Measurements from ENCODE around the gene CASP7. TPM values are rescaled to one million over a fixed set of nuclear protein-coding genes. Genes with fewer than 3 reads are reported as not detected.

Gene CASP7
- total and polyA plus RNA-seq, 12 donors, result 5.6 to 22.3 (median 7.8) TPM

DNA sequence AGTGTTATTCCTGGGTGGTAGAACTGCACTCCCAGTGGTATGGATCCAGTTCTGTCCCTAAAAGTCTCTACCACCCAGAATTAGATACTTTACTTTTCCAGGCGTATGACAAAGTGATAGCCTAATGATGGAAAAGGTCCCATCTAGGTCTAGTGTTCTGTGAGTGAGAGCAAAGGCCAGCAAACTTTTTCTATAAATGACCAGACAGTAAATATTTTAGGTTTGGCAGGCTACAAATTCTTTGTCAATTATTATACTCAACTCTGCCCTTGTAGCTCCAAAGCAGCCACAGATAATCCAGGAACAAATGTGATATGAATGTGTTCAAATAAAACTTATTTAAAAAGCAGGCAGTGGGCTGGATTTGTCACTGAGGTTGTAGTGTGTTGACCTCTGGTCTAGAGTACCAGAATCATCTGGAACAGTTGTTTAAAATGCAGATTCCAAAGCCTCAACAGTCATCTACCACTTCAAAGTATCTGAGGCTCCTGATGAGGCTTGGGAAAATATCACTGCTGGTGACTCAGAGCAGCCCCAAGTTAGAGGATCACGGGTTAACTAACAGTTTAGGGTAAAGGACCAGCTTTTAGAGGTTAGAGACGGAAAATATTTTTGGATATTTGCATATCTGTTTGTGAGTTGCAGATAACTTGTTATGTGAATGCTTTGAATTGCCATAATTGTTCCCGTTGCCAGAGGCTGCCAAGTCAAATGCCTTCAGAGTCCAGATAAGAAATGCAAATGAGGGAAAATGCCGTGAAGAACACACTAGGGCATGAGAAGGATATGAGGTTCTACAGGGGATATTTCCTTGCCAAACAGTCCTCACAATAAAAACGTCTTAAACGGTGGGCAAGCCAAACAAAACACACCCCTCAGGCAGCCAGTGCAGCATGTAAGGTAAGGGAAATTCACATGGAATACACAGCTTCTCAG is 35.3 kb upstream of the CASP7 start:
- peak; percentile 28 to 60 (median 41) for ATAC-seq
- intact Hi-C loops (cut with DNase I), result no loop called here
- Histone ChIP-seq H3K27me3 (peaks cover 0 to 7% (median 0%) of the 10 kb centered on the region in 7 donors), H3K4me3 (no peak overlapping the region), H3K36me3 (peaks cover 0 to 30% (median 0%) of the 10 kb centered on the region in 9 donors), H3K9me3 (no peaks in the 10 kb centered on the region), H3K27ac (peak overlapping the region; percentile 38 to 92 (median 77)), H3K4me1 (peaks cover 0 to 86% (median 36%) of the 10 kb centered on the region in 9 donors)
- WGBS, 2 donors, result 10 to 12% methylated on average over 7 of the region's 7 CpGs
- TF ChIP-seq, protein P1, sequence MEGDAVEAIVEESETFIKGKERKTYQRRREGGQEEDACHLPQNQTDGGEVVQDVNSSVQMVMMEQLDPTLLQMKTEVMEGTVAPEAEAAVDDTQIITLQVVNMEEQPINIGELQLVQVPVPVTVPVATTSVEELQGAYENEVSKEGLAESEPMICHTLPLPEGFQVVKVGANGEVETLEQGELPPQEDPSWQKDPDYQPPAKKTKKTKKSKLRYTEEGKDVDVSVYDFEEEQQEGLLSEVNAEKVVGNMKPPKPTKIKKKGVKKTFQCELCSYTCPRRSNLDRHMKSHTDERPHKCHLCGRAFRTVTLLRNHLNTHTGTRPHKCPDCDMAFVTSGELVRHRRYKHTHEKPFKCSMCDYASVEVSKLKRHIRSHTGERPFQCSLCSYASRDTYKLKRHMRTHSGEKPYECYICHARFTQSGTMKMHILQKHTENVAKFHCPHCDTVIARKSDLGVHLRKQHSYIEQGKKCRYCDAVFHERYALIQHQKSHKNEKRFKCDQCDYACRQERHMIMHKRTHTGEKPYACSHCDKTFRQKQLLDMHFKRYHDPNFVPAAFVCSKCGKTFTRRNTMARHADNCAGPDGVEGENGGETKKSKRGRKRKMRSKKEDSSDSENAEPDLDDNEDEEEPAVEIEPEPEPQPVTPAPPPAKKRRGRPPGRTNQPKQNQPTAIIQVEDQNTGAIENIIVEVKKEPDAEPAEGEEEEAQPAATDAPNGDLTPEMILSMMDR (IDR thresholded peaks at IDR 0.05), result no peak
- peak in 1 of 2 donors; percentile 14 for DNase-seq

DNA sequence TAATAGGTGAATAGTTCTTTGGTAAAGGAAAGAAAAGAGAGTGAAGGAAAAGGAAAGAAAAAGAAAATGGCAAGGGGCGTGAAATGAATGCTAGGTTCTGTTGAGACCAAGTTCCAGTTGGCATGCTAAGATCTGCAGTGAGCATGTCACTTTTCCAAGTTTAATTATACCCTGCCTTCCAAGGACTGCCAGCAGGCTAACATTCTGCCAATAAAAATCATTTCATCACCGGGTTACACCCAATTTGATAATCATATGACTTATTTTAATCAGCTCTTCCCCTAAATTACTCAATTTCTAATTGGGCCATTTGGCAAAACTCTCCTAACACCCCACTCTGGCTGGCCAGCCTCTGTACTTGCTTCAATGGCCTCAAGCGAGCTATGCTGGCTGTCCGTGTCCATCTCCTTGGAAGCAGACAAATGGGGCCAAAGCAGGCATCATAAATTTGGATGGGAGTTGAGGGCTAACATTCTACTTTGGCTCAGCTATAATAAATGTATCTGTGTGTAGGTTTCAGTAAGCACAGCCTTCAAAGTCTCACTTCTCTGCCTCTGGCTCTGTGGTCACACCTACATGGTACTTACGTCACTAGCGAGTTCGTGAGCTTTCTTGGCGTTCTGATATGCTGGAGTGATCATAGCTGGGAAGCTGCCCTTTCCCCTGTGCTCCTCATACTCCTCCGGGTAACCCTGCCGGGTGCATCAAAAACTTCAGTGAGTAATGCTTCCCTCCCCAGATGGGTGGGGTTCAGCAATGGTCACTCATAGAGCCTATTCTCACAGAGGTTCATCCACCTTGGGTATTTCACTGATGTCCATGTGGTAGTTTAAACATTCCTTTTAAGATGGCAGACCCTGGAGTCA is 33.1 kb upstream of the CASP7 start:
- Histone ChIP-seq H3K9me3 (no peaks in the 10 kb centered on the region), H3K4me1 (peaks cover 0 to 95% (median 40%) of the 10 kb centered on the region in 9 donors), H3K4me3 (no peak overlapping the region), H3K27ac (peak overlapping the region; percentile 1 to 92 (median 78)), H3K36me3 (peaks cover 0 to 43% (median 4%) of the 10 kb centered on the region in 9 donors), H3K27me3 (no peaks in the 10 kb centered on the region)
- intact Hi-C loops (cut with DNase I), result no loop called here
- TF ChIP-seq, protein P1 (IDR thresholded peaks at IDR 0.05), result no peak
- ATAC-seq, result peak in 7 of 8 donors; percentile 40 to 80 (median 65)
- WGBS, 2 donors, result 47 to 59% methylated on average over 10 of the region's 10 CpGs
- DNase-seq, result peak in 1 of 2 donors; percentile 23

DNA sequence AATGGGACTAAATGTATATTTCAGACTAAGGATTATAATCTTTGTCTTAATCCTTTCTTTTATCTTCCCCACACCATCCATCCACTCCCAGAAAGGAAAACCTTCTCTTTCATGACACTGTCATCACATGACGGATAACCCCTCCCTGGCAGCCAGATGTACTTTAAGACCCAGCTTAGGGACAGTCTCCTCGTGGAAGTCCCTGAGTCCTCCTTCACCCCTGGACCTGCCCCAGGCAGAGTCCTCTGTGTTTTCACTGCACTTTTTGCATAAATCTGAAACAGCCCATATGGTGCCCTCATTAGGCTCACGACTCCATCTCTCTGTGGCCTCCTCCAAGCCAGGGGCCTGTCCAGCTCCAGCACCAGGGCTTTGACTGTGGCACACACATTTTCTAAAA is 31.9 kb upstream of the CASP7 start:
- Histone ChIP-seq H3K27ac (peak overlapping the region; percentile 46 to 92 (median 78)), H3K36me3 (peaks cover 0 to 51% (median 4%) of the 10 kb centered on the region in 9 donors), H3K4me3 (no peak overlapping the region), H3K27me3 (no peaks in the 10 kb centered on the region), H3K4me1 (peaks cover 0 to 92% (median 40%) of the 10 kb centered on the region in 9 donors), H3K9me3 (no peaks in the 10 kb centered on the region)
- ATAC-seq (no peak), DNase-seq (no peak)
- TF ChIP-seq, protein P1 (IDR thresholded peaks at IDR 0.05), result no peak
- WGBS, 2 donors, result 35 to 51% methylated on average over 3 of the region's 3 CpGs
- intact Hi-C loops (cut with DNase I), result no loop called here

DNA sequence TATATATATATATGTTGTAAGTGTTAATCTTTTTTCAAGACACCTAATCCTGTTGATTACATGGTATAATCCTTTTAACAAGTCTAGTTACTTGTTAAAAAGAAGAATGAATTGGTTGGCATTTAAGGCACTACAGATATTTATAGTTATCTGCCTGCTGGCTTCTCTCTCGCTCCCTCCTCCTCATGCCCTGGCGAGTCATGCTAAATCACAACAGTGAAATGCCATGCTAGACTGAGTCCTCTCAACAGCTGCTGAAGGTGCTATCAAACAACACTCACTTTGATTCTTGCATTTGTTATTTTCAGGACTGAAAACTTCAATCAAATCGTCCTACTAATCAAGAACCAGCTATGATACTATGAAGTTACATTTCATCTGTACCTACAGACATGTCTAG is 31.2 kb upstream of the CASP7 start:
- H3K9me3 ChIP-seq, result no peaks in the 10 kb centered on the region
- H3K27ac ChIP-seq, result peak overlapping the region in 9 of 10 donors; percentile 5 to 92 (median 79)
- peaks cover 0 to 51% (median 4%) of the 10 kb centered on the region in 9 donors for H3K36me3 ChIP-seq
- H3K4me3 ChIP-seq, result no peak overlapping the region
- H3K27me3 ChIP-seq, result no peaks in the 10 kb centered on the region
- peak in 1 of 2 donors; percentile 29 for DNase-seq
- peaks cover 0 to 92% (median 40%) of the 10 kb centered on the region in 9 donors for H3K4me1 ChIP-seq
- TF ChIP-seq, protein P1 (IDR thresholded peaks at IDR 0.05), result no peak
- intact Hi-C loops (cut with DNase I), result no loop called here
- peak; percentile 48 to 79 (median 54) for ATAC-seq
- 26 to 29% methylated on average over 3 of the region's 3 CpGs for WGBS, 2 donors

All from heart right ventricle (tissue), 16 donors.